Caco-2 (cell line): Measurements from ENCODE around the gene RNF166. TPM values are rescaled to one million over a fixed set of nuclear protein-coding genes. Genes with fewer than 3 reads are reported as not detected.

Experiments
- BruUV-seq: library from RNA; stranded (reverse); fragments of 400-500 nt; replicated peaks from 2 replicates; lab custom pipeline; 2021; lab: Mats Ljungman, UMichigan
- CTCF ChIA-PET: fragments of 300-600 bp; sonication (Branson Sonifier 250); formaldehyde crosslinking; loops from one replicate; lab custom pipeline; 2022; ENCODE audit warnings: antibody characterized with exemption; lab: Charles Lee
- POLR2A ChIA-PET: fragments of 300-600 bp; sonication (Branson Sonifier 250); formaldehyde crosslinking; loops from one replicate; lab custom pipeline; 2022; ENCODE audit warnings: antibody characterized with exemption; lab: Charles Lee
- DNase-seq, 2 experiments: peaks; one replicate each; pipeline versions ENCODE4 v3.0.0 to v3.0.0-alpha.2; 2020 to 2022
- H3K27me3 ChIP-seq: replicated peaks from 2 replicates; pipeline ENCODE4 v1.6.0; 2011; ENCODE audit warnings: low read length; ENCODE audit not compliant: control insufficient read depth, insufficient read depth
- H3K36me3 ChIP-seq: 2 replicates; pipeline ENCODE4 v1.5.1; 2011; ENCODE audit warnings: low read length; ENCODE audit not compliant: control insufficient read depth, insufficient read depth
- H3K4me1 ChIP-seq: fragments of 250-450 bp; sonication (Bioruptor Pico); 2 replicates; pipeline ENCODE4 v1.5.1; 2020; ENCODE audit warnings: mild to moderate bottlenecking
- H3K4me3 ChIP-seq: 2 replicates; pipeline ENCODE4 v1.5.1; 2011; ENCODE audit warnings: low read depth, mild to moderate bottlenecking, control low read depth, low read length
- H3K9me3 ChIP-seq: fragments of 250-450 bp; sonication (Bioruptor Pico); 2 replicates; pipeline ENCODE4 v1.5.1; 2020; ENCODE audit warnings: mild to moderate bottlenecking, moderate library complexity
- H3K27ac Mint-ChIP-seq: one replicate; pipeline ENCODE4 v1.8.0; 2022; ENCODE audit warnings: mixed read lengths; ENCODE audit not compliant: unreplicated experiment
- H3K27me3 Mint-ChIP-seq: one replicate; pipeline ENCODE4 v1.8.0; 2022; ENCODE audit warnings: mixed read lengths; ENCODE audit not compliant: insufficient read depth, unreplicated experiment
- H3K36me3 Mint-ChIP-seq: one replicate; pipeline ENCODE4 v1.8.0; 2022; ENCODE audit warnings: mild to moderate bottlenecking, mixed read lengths; ENCODE audit not compliant: insufficient read depth, unreplicated experiment
- H3K4me1 Mint-ChIP-seq: one replicate; pipeline ENCODE4 v1.8.0; 2022; ENCODE audit warnings: low read depth, mixed read lengths; ENCODE audit not compliant: unreplicated experiment
- H3K4me3 Mint-ChIP-seq: one replicate; pipeline ENCODE4 v1.8.0; 2022; ENCODE audit warnings: mild to moderate bottlenecking, moderate library complexity, mixed read lengths; ENCODE audit not compliant: unreplicated experiment
- H3K9me3 Mint-ChIP-seq: one replicate; pipeline ENCODE4 v1.8.0; 2022; ENCODE audit warnings: mixed read lengths; ENCODE audit not compliant: unreplicated experiment
- intact Hi-C: fragments of 100-400 bp; cut with micrococcal nuclease; formaldehyde crosslinking; loops from one replicate; pipeline ENCODE4 v1.10.0; 2022; ENCODE audit not compliant: unreplicated experiment
- total RNA-seq: library from RNA; stranded (reverse); gene quantifications from 2 replicates; pipeline ENCODE4 v1.2.3, GENCODE V29; 2022
- TF ChIP-seq, protein P1 (sequence below), 2 experiments: fragments of 200-600 bp in 1 of 2; IDR thresholded peaks; 1 replicate in 1 of 2; 2 replicates in 1 of 2; pipeline versions ENCODE4 v1.5.1 to v1.8.0; 2011 to 2022; ENCODE audit warnings: antibody characterized with exemption in 1 of 2, control low read depth in 1 of 2, inconsistent platforms in 1 of 2, low read depth in 1 of 2, low read length in 1 of 2, mild to moderate bottlenecking in 1 of 2, moderate library complexity in 1 of 2; ENCODE audit not compliant: insufficient read depth in 1 of 2, severe bottlenecking in 1 of 2, unreplicated experiment in 1 of 2

The RNF166 gene
- total RNA-seq, 1 experiment from 2014 or later, result 37.3 TPM

DNA sequence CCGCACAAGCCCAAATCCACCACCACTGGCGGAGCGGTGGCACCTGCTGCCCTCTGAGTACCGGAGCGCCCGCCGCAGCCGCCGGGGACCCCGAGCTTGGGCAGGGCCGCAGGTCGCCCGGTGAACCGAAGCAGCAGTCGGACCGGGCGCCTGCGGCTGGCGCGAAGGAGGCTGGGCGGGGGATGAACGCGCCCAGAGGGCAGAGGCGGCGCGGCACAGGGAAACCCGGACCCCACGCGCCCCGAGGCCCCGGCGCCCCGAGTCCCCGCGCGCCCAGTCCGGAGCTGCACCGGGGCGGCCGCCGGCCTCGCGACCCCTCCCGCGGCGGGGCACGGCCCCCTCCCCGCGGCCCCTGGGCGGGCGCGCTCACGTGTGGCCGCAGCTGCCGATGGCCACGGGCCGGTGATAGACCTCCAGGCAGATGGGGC lies 393 bp downstream of the RNF166 start:
- Mint-ChIP-seq H3K4me3 (peak overlapping the region; percentile 82), H3K27me3 (no peaks in the 10 kb centered on the region), H3K9me3 (no peaks in the 10 kb centered on the region), H3K27ac (peak overlapping the region; percentile 41), H3K4me1 (peaks cover 7% of the 10 kb centered on the region), H3K36me3 (peaks cover 30% of the 10 kb centered on the region)
- peak in 1 of 2 experiments; percentile 47 for DNase-seq
- H3K4me1 ChIP-seq, result peaks cover 9% of the 10 kb centered on the region; the same call in 1 of the 2 replicates
- no TSS peak for BruUV-seq
- ChIA-PET POLR2A (no interaction called here), CTCF (interaction anchor here (1.0 to 1.1 kb wide), 3 partner anchors 10 to 33 kb away, joined by 3 to 6 read pairs (median 3); no protein-coding TSS in a partner anchor)
- H3K27me3 ChIP-seq, result no peaks in the 10 kb centered on the region
- peak overlapping the region; percentile 94 for H3K4me3 ChIP-seq
- H3K36me3 ChIP-seq, result no peaks in the 10 kb centered on the region; the same call in 1 of the 2 replicates
- intact Hi-C loops, result loop anchor here (5.0 kb wide), 1 partner anchor 44 kb away; the partner anchor contains the start of gene MVD
- no peaks in the 10 kb centered on the region for H3K9me3 ChIP-seq
- TF ChIP-seq, protein P1, sequence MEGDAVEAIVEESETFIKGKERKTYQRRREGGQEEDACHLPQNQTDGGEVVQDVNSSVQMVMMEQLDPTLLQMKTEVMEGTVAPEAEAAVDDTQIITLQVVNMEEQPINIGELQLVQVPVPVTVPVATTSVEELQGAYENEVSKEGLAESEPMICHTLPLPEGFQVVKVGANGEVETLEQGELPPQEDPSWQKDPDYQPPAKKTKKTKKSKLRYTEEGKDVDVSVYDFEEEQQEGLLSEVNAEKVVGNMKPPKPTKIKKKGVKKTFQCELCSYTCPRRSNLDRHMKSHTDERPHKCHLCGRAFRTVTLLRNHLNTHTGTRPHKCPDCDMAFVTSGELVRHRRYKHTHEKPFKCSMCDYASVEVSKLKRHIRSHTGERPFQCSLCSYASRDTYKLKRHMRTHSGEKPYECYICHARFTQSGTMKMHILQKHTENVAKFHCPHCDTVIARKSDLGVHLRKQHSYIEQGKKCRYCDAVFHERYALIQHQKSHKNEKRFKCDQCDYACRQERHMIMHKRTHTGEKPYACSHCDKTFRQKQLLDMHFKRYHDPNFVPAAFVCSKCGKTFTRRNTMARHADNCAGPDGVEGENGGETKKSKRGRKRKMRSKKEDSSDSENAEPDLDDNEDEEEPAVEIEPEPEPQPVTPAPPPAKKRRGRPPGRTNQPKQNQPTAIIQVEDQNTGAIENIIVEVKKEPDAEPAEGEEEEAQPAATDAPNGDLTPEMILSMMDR (IDR thresholded peaks at IDR 0.05; ENCODE audit: insufficient read depth in 1 of 2, low read depth in 1 of 2, low read length in 1 of 2, severe bottlenecking in 1 of 2, unreplicated experiment in 1 of 2), result no peak

DNA sequence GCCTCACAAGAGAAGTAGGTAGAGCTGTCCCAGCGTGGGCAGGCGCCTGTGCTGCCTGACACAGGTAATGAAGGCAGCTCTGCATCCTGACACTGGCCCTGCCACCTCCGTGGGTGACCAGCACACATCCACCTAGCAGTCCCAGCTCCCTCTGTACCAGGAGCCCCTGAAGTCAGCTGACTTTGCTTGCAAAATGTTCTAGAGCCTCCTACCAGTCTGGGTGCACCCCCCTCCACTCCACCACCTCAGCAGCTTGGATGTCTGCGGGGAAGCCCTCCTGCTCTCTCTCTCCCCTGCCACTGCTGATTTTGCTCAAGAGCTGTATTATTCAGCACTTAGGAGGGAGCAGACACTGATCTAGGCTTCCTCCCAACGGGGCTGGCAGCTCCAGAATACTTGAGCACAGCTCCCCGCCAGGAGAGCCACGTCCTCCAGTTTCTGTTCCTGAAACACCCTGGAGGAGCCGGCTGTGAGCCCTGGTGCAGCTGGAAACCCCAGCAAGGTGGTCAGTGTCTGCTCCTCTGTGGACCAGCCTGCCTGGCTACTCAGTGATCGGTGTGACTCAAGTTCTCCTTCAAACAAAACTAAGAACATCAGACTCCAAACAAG lies 1.0 kb downstream of the RNF166 start:
- peak overlapping the region; percentile 94 for H3K4me3 ChIP-seq
- TF ChIP-seq, protein P1 (IDR thresholded peaks at IDR 0.05; ENCODE audit: insufficient read depth in 1 of 2, low read depth in 1 of 2, low read length in 1 of 2, severe bottlenecking in 1 of 2, unreplicated experiment in 1 of 2), result no peak
- BruUV-seq, result TSS peak; percentile 58
- Mint-ChIP-seq H3K9me3 (no peaks in the 10 kb centered on the region), H3K36me3 (peaks cover 24% of the 10 kb centered on the region), H3K27me3 (no peaks in the 10 kb centered on the region), H3K4me1 (peaks cover 7% of the 10 kb centered on the region), H3K27ac (peak overlapping the region; percentile 41), H3K4me3 (peak overlapping the region; percentile 82)
- no peaks in the 10 kb centered on the region for H3K27me3 ChIP-seq
- POLR2A ChIA-PET, result no interaction called here
- DNase-seq, result no peak
- H3K9me3 ChIP-seq, result no peaks in the 10 kb centered on the region
- no peaks in the 10 kb centered on the region; the same call in 1 of the 2 replicates for H3K36me3 ChIP-seq
- CTCF ChIA-PET, result interaction anchor here (0.7 to 1.1 kb wide), 5 partner anchors 10 to 153 kb away, joined by 3 to 6 read pairs (median 3); no protein-coding TSS in a partner anchor
- intact Hi-C loops, result loop anchor here (5.0 kb wide), 1 partner anchor 43 kb away; the partner anchor contains the start of gene MVD
- peaks cover 9% of the 10 kb centered on the region; the same call in 1 of the 2 replicates for H3K4me1 ChIP-seq

DNA sequence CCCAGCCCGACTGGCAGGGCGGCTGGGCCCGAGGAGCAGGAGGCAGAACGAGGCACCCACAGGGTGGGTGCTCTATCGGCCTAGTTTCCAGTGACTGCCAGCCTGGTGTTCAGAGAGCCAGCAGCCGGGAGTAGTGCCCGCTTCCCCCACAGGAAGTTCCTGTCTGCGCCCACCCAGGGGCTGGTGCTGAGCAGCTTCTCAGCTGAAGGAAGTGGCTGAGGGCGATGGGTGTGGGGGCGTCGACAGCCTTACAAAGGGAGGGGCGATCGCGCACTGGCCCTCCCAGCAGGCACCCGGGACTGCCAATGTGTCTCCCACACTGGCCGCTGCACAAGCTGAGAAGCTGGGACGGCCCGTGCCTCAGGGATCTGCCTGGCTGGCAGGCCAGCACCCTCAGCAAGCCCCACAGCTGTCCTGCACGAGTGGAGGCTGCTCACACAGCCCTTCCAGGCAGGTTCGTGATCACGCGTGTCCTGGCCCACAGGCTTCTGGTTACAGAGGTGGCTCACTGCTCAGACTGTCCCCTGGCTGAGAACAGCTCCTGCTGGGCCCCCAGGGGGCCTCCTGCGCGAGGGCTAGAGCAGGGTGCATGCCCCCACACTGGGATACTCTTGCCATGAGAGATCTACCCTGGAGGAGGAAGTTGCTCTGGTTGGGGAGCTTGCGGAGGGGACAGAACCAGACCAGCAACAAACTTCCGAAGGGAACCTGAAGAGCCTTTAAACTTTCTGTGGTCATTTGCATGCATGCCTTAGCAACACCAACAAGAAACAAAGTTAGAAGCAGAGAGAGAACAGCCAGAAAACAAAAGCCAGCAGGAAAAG lies 2.5 kb downstream of the RNF166 start:
- CTCF ChIA-PET, result no interaction called here
- Mint-ChIP-seq H3K4me3 (peak overlapping the region; percentile 82), H3K36me3 (peaks cover 24% of the 10 kb centered on the region), H3K27me3 (no peaks in the 10 kb centered on the region), H3K9me3 (no peaks in the 10 kb centered on the region), H3K27ac (no peak overlapping the region), H3K4me1 (peaks cover 7% of the 10 kb centered on the region)
- peaks cover 9% of the 10 kb centered on the region; the same call in 1 of the 2 replicates for H3K4me1 ChIP-seq
- intact Hi-C loops, result no loop called here
- peaks cover 2% of the 10 kb centered on the region; the same call in 1 of the 2 replicates for H3K36me3 ChIP-seq
- DNase-seq, result no peak
- no peaks in the 10 kb centered on the region for H3K9me3 ChIP-seq
- no peaks in the 10 kb centered on the region for H3K27me3 ChIP-seq
- BruUV-seq, result no TSS peak
- POLR2A ChIA-PET, result no interaction called here
- H3K4me3 ChIP-seq, result no peak overlapping the region
- TF ChIP-seq, protein P1 (IDR thresholded peaks at IDR 0.05; ENCODE audit: insufficient read depth in 1 of 2, low read depth in 1 of 2, low read length in 1 of 2, severe bottlenecking in 1 of 2, unreplicated experiment in 1 of 2), result no peak
